Midbrain (tissue), 1 donor: ENCODE results near the gene SGK1.
"Not testable (repeated sequence)": the region's sequence is repeated elsewhere in the genome, so short reads cannot be mapped to it uniquely, and the experiment has no call there.

Experiments
- DNase-seq: peaks from one replicate; lab custom pipeline; 2025; lab: John Stamatoyannopoulos, UW

SGK1 gene

GRCh38 chr6:134251320-134251719, 66.6 kb downstream of the SGK1 start:
- no peak for DNase-seq

- DNase-seq: no peak
These were observed 67.1 kb downstream of the SGK1 start for GRCh38 chr6:134250776-134251175.

- DNase-seq: no peak
These were observed 67.9 kb downstream of the SGK1 start for GRCh38 chr6:134249759-134250602.

- peak; percentile 46 for DNase-seq
These were observed 68.6 kb downstream of the SGK1 start for GRCh38 chr6:134249239-134249758.

- no peak for DNase-seq
These were observed 69.9 kb downstream of the SGK1 start for GRCh38 chr6:134247844-134248580.

- no peak for DNase-seq
These were observed 70.6 kb downstream of the SGK1 start for GRCh38 chr6:134247231-134247833.

- DNase-seq: no peak
These were observed 72.2 kb downstream of the SGK1 start for GRCh38 chr6:134245706-134246105.

- no peak for DNase-seq
These were observed 72.9 kb downstream of the SGK1 start for GRCh38 chr6:134245041-134245440.

- DNase-seq: no peak
These were observed 77.1 kb downstream of the SGK1 start for GRCh38 chr6:134240665-134241431.

- DNase-seq: no peak
These were observed 78.7 kb downstream of the SGK1 start for GRCh38 chr6:134238960-134239795.

- no peak for DNase-seq
These were observed 79.9 kb downstream of the SGK1 start for GRCh38 chr6:134238006-134238405.

GRCh38 chr6:134235937-134236751, 81.8 kb downstream of the SGK1 start:
- no peak for DNase-seq

GRCh38 chr6:134235334-134235733, 82.6 kb downstream of the SGK1 start:
- not testable (repeated sequence) for DNase-seq

GRCh38 chr6:134233180-134233955, 84.5 kb downstream of the SGK1 start:
- no peak for DNase-seq

- DNase-seq: no peak
These were observed 87.0 kb downstream of the SGK1 start for GRCh38 chr6:134230940-134231339.

- DNase-seq: no peak
These were observed 87.7 kb downstream of the SGK1 start for GRCh38 chr6:134230087-134230700.

GRCh38 chr6:134229520-134229919, 88.4 kb downstream of the SGK1 start:
- DNase-seq: no peak

- DNase-seq: no peak
These were observed 94.0 kb downstream of the SGK1 start for GRCh38 chr6:134223796-134224420.
